Measurements from ENCODE around the gene GFOD1.

DNA sequence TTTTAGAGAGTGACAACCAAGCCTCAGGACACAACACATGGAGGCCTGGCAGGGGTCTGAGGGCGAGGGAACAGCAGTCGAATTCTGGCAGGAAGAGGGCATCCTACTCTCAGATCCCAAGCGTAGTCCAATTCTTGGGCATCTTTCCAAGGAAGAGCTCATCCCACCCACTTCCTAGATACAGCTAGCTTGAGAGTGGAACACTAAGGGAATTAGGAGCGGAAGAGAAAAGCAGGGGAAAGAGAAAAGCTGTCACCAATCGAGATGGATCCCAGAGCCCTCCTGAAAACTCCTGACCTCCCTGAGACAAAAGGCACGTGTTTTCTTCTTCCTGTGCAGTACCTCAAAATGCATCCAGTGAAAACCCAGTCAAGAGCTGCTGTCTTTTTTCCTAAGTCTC lies 67.1 kb downstream of the GFOD1 start:
- TF ChIP-seq CTCF (conservative IDR thresholded peaks at IDR 0.05; ENCODE audit: low read depth, low read length) (no peak), FOS (IDR thresholded peaks at IDR 0.05; ENCODE audit: low read depth, low read length) (no peak), POLR2A (IDR thresholded peaks at IDR 0.05; ENCODE audit: low read depth, low read length) (no peak), NFE2L2 (IDR thresholded peaks at IDR 0.05; ENCODE audit: low read depth, low read length) (no peak), MXI1 (IDR thresholded peaks at IDR 0.05; ENCODE audit: borderline replicate concordance, low read depth, low read length) (no peak)
- TF ChIP-seq, protein P1, sequence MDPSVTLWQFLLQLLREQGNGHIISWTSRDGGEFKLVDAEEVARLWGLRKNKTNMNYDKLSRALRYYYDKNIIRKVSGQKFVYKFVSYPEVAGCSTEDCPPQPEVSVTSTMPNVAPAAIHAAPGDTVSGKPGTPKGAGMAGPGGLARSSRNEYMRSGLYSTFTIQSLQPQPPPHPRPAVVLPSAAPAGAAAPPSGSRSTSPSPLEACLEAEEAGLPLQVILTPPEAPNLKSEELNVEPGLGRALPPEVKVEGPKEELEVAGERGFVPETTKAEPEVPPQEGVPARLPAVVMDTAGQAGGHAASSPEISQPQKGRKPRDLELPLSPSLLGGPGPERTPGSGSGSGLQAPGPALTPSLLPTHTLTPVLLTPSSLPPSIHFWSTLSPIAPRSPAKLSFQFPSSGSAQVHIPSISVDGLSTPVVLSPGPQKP (IDR thresholded peaks at IDR 0.05; ENCODE audit: borderline replicate concordance, low read depth, low read length): no peak
